ENCODE results near the gene THSD4. TPM values are rescaled to one million over a fixed set of nuclear protein-coding genes. Genes with fewer than 3 reads are reported as not detected.

Gene THSD4
- total RNA-seq, 4 donors from 2014 or later = 39.4 to 232 (median 127) TPM

GRCh38 chr15:71413419-71413818 is 298.1 kb downstream of the THSD4 start:
- H3K36me3 ChIP-seq = no peaks in the 10 kb centered on the region
- intact Hi-C loops (cut with DNase I) = no loop called here
- H3K4me1 ChIP-seq = peaks cover 0 to 16% (median 3%) of the 10 kb centered on the region in 3 donors
- peak overlapping the region in 3 of 4 donors; percentile 71 to 87 (median 73) for H3K27ac ChIP-seq
- H3K4me3 ChIP-seq = no peak overlapping the region
- TF ChIP-seq POLR2A (IDR thresholded peaks at IDR 0.05) = no peak
- TF ChIP-seq, protein P1, sequence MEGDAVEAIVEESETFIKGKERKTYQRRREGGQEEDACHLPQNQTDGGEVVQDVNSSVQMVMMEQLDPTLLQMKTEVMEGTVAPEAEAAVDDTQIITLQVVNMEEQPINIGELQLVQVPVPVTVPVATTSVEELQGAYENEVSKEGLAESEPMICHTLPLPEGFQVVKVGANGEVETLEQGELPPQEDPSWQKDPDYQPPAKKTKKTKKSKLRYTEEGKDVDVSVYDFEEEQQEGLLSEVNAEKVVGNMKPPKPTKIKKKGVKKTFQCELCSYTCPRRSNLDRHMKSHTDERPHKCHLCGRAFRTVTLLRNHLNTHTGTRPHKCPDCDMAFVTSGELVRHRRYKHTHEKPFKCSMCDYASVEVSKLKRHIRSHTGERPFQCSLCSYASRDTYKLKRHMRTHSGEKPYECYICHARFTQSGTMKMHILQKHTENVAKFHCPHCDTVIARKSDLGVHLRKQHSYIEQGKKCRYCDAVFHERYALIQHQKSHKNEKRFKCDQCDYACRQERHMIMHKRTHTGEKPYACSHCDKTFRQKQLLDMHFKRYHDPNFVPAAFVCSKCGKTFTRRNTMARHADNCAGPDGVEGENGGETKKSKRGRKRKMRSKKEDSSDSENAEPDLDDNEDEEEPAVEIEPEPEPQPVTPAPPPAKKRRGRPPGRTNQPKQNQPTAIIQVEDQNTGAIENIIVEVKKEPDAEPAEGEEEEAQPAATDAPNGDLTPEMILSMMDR (IDR thresholded peaks at IDR 0.05) = no peak
- no peak for DNase-seq
- WGBS, 2 donors = 74 to 85% methylated on average over 3 of the region's 3 CpGs
- no peaks in the 10 kb centered on the region for H3K27me3 ChIP-seq
- H3K9me3 ChIP-seq = no peaks in the 10 kb centered on the region

GRCh38 chr15:71414853-71415252 is 299.6 kb downstream of the THSD4 start:
- WGBS, 2 donors = 68 to 74% methylated on average over 2 of the region's 2 CpGs
- TF ChIP-seq, protein P1 (IDR thresholded peaks at IDR 0.05) = no peak
- TF ChIP-seq POLR2A (IDR thresholded peaks at IDR 0.05) = no peak
- DNase-seq = no peak
- Histone ChIP-seq H3K4me1 (peaks cover 0 to 16% (median 3%) of the 10 kb centered on the region in 3 donors), H3K27ac (peak overlapping the region in 2 of 4 donors; percentile 37 to 87), H3K9me3 (no peaks in the 10 kb centered on the region), H3K27me3 (no peaks in the 10 kb centered on the region), H3K36me3 (no peaks in the 10 kb centered on the region), H3K4me3 (no peak overlapping the region)
- intact Hi-C loops (cut with DNase I) = no loop called here

- TF ChIP-seq, protein P1 (IDR thresholded peaks at IDR 0.05) = no peak
- Histone ChIP-seq H3K9me3 (no peaks in the 10 kb centered on the region), H3K36me3 (no peaks in the 10 kb centered on the region), H3K27ac (peak overlapping the region in 1 of 4 donors; percentile 5), H3K27me3 (no peaks in the 10 kb centered on the region), H3K4me1 (no peaks in the 10 kb centered on the region), H3K4me3 (no peak overlapping the region)
- 83 to 100% methylated on average over 1 of the region's 5 CpGs for WGBS, 2 donors
- intact Hi-C loops (cut with DNase I) = no loop called here
- no peak for DNase-seq
Observed at GRCh38 chr15:71422530-71423259, 307.4 kb downstream of the THSD4 start.

GRCh38 chr15:71424765-71425164 is 309.5 kb downstream of the THSD4 start:
- Histone ChIP-seq H3K36me3 (no peaks in the 10 kb centered on the region), H3K27ac (no peak overlapping the region), H3K4me1 (no peaks in the 10 kb centered on the region), H3K4me3 (no peak overlapping the region), H3K27me3 (no peaks in the 10 kb centered on the region), H3K9me3 (no peaks in the 10 kb centered on the region)
- intact Hi-C loops (cut with DNase I) = no loop called here
- no peak for DNase-seq
- TF ChIP-seq POLR2A (IDR thresholded peaks at IDR 0.05) = no peak
- TF ChIP-seq, protein P1 (IDR thresholded peaks at IDR 0.05) = no peak
- WGBS, 2 donors = 59 to 69% methylated on average over 2 of the region's 2 CpGs

- whole genome bisulfite sequencing, 2 donors = 85 to 90% methylated on average over 3 of the region's 3 CpGs
- Histone ChIP-seq H3K36me3 (no peaks in the 10 kb centered on the region), H3K27me3 (no peaks in the 10 kb centered on the region), H3K9me3 (no peaks in the 10 kb centered on the region), H3K27ac (no peak overlapping the region), H3K4me3 (no peak overlapping the region), H3K4me1 (no peaks in the 10 kb centered on the region)
- intact Hi-C loops (cut with DNase I) = no loop called here
- TF ChIP-seq, protein P1 (IDR thresholded peaks at IDR 0.05) = no peak
- no peak for TF ChIP-seq POLR2A (IDR thresholded peaks at IDR 0.05)
- DNase-seq = no peak
Observed at GRCh38 chr15:71425388-71425787, 310.1 kb downstream of the THSD4 start.
